Osteoblast (primary cell): Measurements from ENCODE around the gene CMTM8. TPM values are rescaled to one million over a fixed set of nuclear protein-coding genes. Genes with fewer than 3 reads are reported as not detected.

Experiments
- DNase-seq: peaks from one replicate; pipeline ENCODE4 v3.0.0; 2011; ENCODE audit warnings: low spot score, mixed read lengths; ENCODE audit not compliant: insufficient read length; ENCODE audit errors: missing footprints
- H2AFZ ChIP-seq: 2 replicates; pipeline ENCODE4 v1.6.0; 2011; ENCODE audit warnings: mild to moderate bottlenecking, low read length
- H3K27ac ChIP-seq: 2 replicates; pipeline ENCODE4 v1.5.1; 2011; ENCODE audit warnings: mild to moderate bottlenecking, low read depth, low read length, moderate library complexity
- H3K27me3 ChIP-seq: 2 replicates; pipeline ENCODE4 v1.6.0; 2012; ENCODE audit warnings: mild to moderate bottlenecking, control low read depth, inconsistent platforms, low read length, moderate library complexity; ENCODE audit not compliant: insufficient read depth
- H3K36me3 ChIP-seq: 2 replicates; pipeline ENCODE4 v1.5.1; 2011; ENCODE audit warnings: mild to moderate bottlenecking, low read length, control low read depth, moderate library complexity; ENCODE audit not compliant: insufficient read depth
- H3K4me1 ChIP-seq: 2 replicates; pipeline ENCODE4 v1.5.1; 2011; ENCODE audit warnings: mild to moderate bottlenecking, low read length, control low read depth, moderate library complexity; ENCODE audit not compliant: insufficient read depth
- H3K4me2 ChIP-seq: 2 replicates; pipeline ENCODE4 v1.6.0; 2011; ENCODE audit warnings: mild to moderate bottlenecking, low read length; ENCODE audit not compliant: insufficient read depth
- H3K4me3 ChIP-seq: fragments of 200-600 bp; sonication (generic); 3 replicates; pipeline ENCODE4 v1.5.1; 2012; ENCODE audit warnings: mild to moderate bottlenecking, low read length, inconsistent platforms; ENCODE audit not compliant: insufficient read depth
- H3K79me2 ChIP-seq: 2 replicates; pipeline ENCODE4 v1.6.0; 2012; ENCODE audit warnings: mild to moderate bottlenecking, low read length, control low read depth, inconsistent platforms; ENCODE audit not compliant: insufficient read depth
- H3K9me3 ChIP-seq: 2 replicates; pipeline ENCODE4 v1.5.1; 2011; ENCODE audit warnings: low read depth, low read length, control low read depth
- H4K20me1 ChIP-seq: 2 replicates; pipeline ENCODE4 v1.6.0; 2012; ENCODE audit warnings: mild to moderate bottlenecking, low read length, control low read depth; ENCODE audit not compliant: insufficient read depth
- CTCF ChIP-seq: IDR thresholded peaks from 2 replicates; pipeline ENCODE4 v1.5.1; 2011; ENCODE audit warnings: mild to moderate bottlenecking, low read depth, low read length, moderate library complexity; ENCODE audit errors: extremely low read depth
- total RNA-seq: library from RNA; depleted of rRNA; stranded (reverse); fragments of >200 nt; gene quantifications from 2 replicates; pipeline ENCODE4 v1.2.3, GENCODE V29; 2012

CMTM8 gene
- total RNA-seq, 1 donor: 1.4 TPM

GRCh38 chr3:32274306-32274705 lies 35.8 kb downstream of the CMTM8 start:
- Histone ChIP-seq H3K27ac (no peak overlapping the region), H3K36me3 (no peaks in the 10 kb centered on the region), H2AFZ (no peak overlapping the region), H3K4me3 (no peak overlapping the region), H4K20me1 (no peaks in the 10 kb centered on the region), H3K4me2 (no peak overlapping the region), H3K27me3 (no peaks in the 10 kb centered on the region), H3K4me1 (no peaks in the 10 kb centered on the region), H3K79me2 (no peaks in the 10 kb centered on the region), H3K9me3 (no peaks in the 10 kb centered on the region)
- no peak for TF ChIP-seq CTCF
- DNase-seq: peak; percentile 45

GRCh38 chr3:32275506-32275905 lies 37.0 kb downstream of the CMTM8 start:
- no peak for DNase-seq
- H3K27me3 ChIP-seq: no peaks in the 10 kb centered on the region
- H3K4me3 ChIP-seq: no peak overlapping the region
- H3K4me1 ChIP-seq: no peaks in the 10 kb centered on the region
- no peak for TF ChIP-seq CTCF
- H3K9me3 ChIP-seq: no peaks in the 10 kb centered on the region
- no peak overlapping the region for H3K27ac ChIP-seq
- no peak overlapping the region for H2AFZ ChIP-seq
- no peak overlapping the region for H3K4me2 ChIP-seq
- no peaks in the 10 kb centered on the region for H3K79me2 ChIP-seq
- H3K36me3 ChIP-seq: no peaks in the 10 kb centered on the region
- no peaks in the 10 kb centered on the region for H4K20me1 ChIP-seq

- H3K27me3 ChIP-seq: no peaks in the 10 kb centered on the region
- no peak overlapping the region for H2AFZ ChIP-seq
- no peaks in the 10 kb centered on the region for H4K20me1 ChIP-seq
- no peak overlapping the region for H3K4me3 ChIP-seq
- H3K79me2 ChIP-seq: no peaks in the 10 kb centered on the region
- no peaks in the 10 kb centered on the region for H3K36me3 ChIP-seq
- H3K4me2 ChIP-seq: no peak overlapping the region
- no peak overlapping the region for H3K27ac ChIP-seq
- no peaks in the 10 kb centered on the region for H3K9me3 ChIP-seq
- H3K4me1 ChIP-seq: no peaks in the 10 kb centered on the region
- no peak for DNase-seq
- TF ChIP-seq CTCF: no peak
Measured at GRCh38 chr3:32276279-32276841, 37.9 kb downstream of the CMTM8 start.

GRCh38 chr3:32278714-32279113 lies 40.2 kb downstream of the CMTM8 start:
- Histone ChIP-seq H2AFZ (no peak overlapping the region), H4K20me1 (no peaks in the 10 kb centered on the region), H3K79me2 (no peaks in the 10 kb centered on the region), H3K27me3 (no peaks in the 10 kb centered on the region), H3K9me3 (no peaks in the 10 kb centered on the region), H3K4me3 (no peak overlapping the region), H3K27ac (no peak overlapping the region), H3K36me3 (no peaks in the 10 kb centered on the region), H3K4me1 (no peaks in the 10 kb centered on the region), H3K4me2 (no peak overlapping the region)
- DNase-seq: no peak
- no peak for TF ChIP-seq CTCF
